CD4-positive, alpha-beta T cell (primary cell): Measurements from ENCODE around the gene SRGAP1. TPM values are rescaled to one million over a fixed set of nuclear protein-coding genes. Genes with fewer than 3 reads are reported as not detected.
"Not testable (repeated sequence)": the region's sequence is repeated elsewhere in the genome, so short reads cannot be mapped to it uniquely, and the experiment has no call there.

Experiments used
- ATAC-seq: fragments of 200-7000 bp; cut with Tn5 transposase; one replicate; pipeline ENCODE4 v1.10.0; 2022; ENCODE audit warnings: mild to moderate bottlenecking; ENCODE audit not compliant: poor library complexity
- CTCF ChIA-PET: fragments of 350-600 bp; sonication (Branson Sonifier 250); formaldehyde crosslinking; loops from one replicate; lab custom pipeline; 2021; ENCODE audit warnings: antibody characterized with exemption, inconsistent platforms; lab: Charles Lee
- POLR2A ChIA-PET: fragments of 350-600 bp; sonication (Branson Sonifier 250); formaldehyde crosslinking; loops from one replicate; lab custom pipeline; 2021; ENCODE audit warnings: antibody characterized with exemption, inconsistent platforms; lab: Charles Lee
- DNase-seq, 14 experiments: peaks; one replicate each; pipeline ENCODE4 v3.0.0-alpha.2; 2013 to 2020; ENCODE audit warnings: mixed read lengths in 2 of 14
- H3K27ac ChIP-seq, 2 donors: one replicate each; pipeline versions ENCODE4 v1.5.1 to v1.7.0; 2013; ENCODE audit warnings: low read length in 2 of 2, low read depth in 1 of 2, mild to moderate bottlenecking in 1 of 2
- H3K27me3 ChIP-seq, 2 experiments: 1 replicate in 1 of 2; 2 replicates in 1 of 2; pipeline versions ENCODE4 v1.6.1 to v1.7.0; 2013; ENCODE audit warnings: low read length in 2 of 2, control low read depth in 1 of 2, mild to moderate bottlenecking in 1 of 2, moderate library complexity in 1 of 2; ENCODE audit not compliant: insufficient read depth in 2 of 2, control insufficient read depth in 1 of 2
- H3K36me3 ChIP-seq: one replicate; pipeline ENCODE4 v1.6.1; 2013; ENCODE audit warnings: low read length, control low read depth; ENCODE audit not compliant: insufficient read depth
- H3K4me1 ChIP-seq: one replicate; pipeline ENCODE4 v1.6.1; 2013; ENCODE audit warnings: low read length, control low read depth; ENCODE audit not compliant: insufficient read depth
- H3K4me3 ChIP-seq: one replicate; pipeline ENCODE4 v1.5.1; 2013; ENCODE audit warnings: mild to moderate bottlenecking, low read length, moderate library complexity
- H3K9me3 ChIP-seq, 2 experiments: 1 replicate in 1 of 2; 2 replicates in 1 of 2; pipeline versions ENCODE4 v1.6.1 to v1.7.0; 2013; ENCODE audit warnings: low read length in 2 of 2, mild to moderate bottlenecking in 2 of 2, control low read depth in 1 of 2, moderate library complexity in 1 of 2; ENCODE audit not compliant: control insufficient read depth in 1 of 2, insufficient read depth in 1 of 2
- H3K27ac Mint-ChIP-seq: one replicate; pipeline ENCODE4 v1.8.0; 2020; ENCODE audit warnings: mixed read lengths
- H3K27me3 Mint-ChIP-seq: one replicate; pipeline ENCODE4 v1.8.0; 2021; ENCODE audit warnings: mixed read lengths
- H3K36me3 Mint-ChIP-seq: one replicate; pipeline ENCODE4 v1.8.0; 2021; ENCODE audit warnings: low read depth, mixed read lengths
- H3K4me1 Mint-ChIP-seq: one replicate; pipeline ENCODE4 v1.8.0; 2021; ENCODE audit warnings: low read depth, mixed read lengths
- H3K4me3 Mint-ChIP-seq: one replicate; pipeline ENCODE4 v1.8.0; 2020; ENCODE audit warnings: mild to moderate bottlenecking, mixed read lengths
- H3K9me3 Mint-ChIP-seq: one replicate; pipeline ENCODE4 v1.8.0; 2020; ENCODE audit warnings: mixed read lengths
- intact Hi-C, 2 experiments: fragments of 100-400 bp; cut with DNase I in 1 of 2; cut with micrococcal nuclease in 1 of 2; formaldehyde crosslinking; loops; one replicate each; pipeline versions ENCODE4 v1.15.1 to v1.9.0; 2023 to 2025; cut with DNase I, micrococcal nuclease
- total RNA-seq, 174 experiments: library from RNA in 2 of 174; stranded (reverse) in 2 of 174; gene quantifications; one replicate each; pipeline ENCODE4 v1.2.3 and lab custom pipeline; 2021 to 2026
- TF ChIP-seq, protein P1 (sequence below): fragments of 200-600 bp; IDR thresholded peaks from one replicate; pipeline ENCODE4 v1.8.0; 2022; ENCODE audit warnings: antibody characterized with exemption, mild to moderate bottlenecking

Gene SRGAP1
- total RNA-seq, 2 experiments from 2014 or later, result 0.03 TPM; not detected in 1

DNA sequence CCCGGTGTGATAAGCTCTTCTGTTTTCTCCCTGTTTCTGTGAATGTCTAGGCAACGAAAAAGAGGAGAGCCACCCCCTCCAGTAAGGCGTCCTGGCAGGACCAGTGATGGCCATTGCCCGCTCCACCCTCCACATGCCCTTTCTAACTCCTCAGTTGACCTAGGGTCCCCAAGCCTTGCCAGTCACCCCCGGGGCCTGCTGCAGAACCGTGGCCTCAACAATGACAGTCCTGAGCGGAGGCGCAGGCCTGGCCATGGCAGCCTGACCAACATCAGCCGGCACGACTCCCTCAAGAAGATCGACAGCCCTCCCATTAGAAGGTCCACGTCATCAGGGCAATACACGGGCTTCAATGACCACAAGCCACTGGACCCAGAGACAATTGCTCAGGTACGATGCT, 283.3 kb downstream of the SRGAP1 start:
- Histone ChIP-seq H3K36me3 (no peaks in the 10 kb centered on the region), H3K27me3 (no peaks in the 10 kb centered on the region), H3K4me3 (no peak overlapping the region), H3K4me1 (no peaks in the 10 kb centered on the region), H3K9me3 (no peaks in the 10 kb centered on the region), H3K27ac (no peak overlapping the region)
- intact Hi-C loops, result no loop called here
- no peak overlapping the region for H3K27ac Mint-ChIP-seq
- H3K36me3 Mint-ChIP-seq, result no peaks in the 10 kb centered on the region
- CTCF ChIA-PET, result no interaction called here
- DNase-seq (no peak), ATAC-seq (no peak)
- TF ChIP-seq, protein P1, sequence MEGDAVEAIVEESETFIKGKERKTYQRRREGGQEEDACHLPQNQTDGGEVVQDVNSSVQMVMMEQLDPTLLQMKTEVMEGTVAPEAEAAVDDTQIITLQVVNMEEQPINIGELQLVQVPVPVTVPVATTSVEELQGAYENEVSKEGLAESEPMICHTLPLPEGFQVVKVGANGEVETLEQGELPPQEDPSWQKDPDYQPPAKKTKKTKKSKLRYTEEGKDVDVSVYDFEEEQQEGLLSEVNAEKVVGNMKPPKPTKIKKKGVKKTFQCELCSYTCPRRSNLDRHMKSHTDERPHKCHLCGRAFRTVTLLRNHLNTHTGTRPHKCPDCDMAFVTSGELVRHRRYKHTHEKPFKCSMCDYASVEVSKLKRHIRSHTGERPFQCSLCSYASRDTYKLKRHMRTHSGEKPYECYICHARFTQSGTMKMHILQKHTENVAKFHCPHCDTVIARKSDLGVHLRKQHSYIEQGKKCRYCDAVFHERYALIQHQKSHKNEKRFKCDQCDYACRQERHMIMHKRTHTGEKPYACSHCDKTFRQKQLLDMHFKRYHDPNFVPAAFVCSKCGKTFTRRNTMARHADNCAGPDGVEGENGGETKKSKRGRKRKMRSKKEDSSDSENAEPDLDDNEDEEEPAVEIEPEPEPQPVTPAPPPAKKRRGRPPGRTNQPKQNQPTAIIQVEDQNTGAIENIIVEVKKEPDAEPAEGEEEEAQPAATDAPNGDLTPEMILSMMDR, result no peak
- no peak overlapping the region for H3K4me3 Mint-ChIP-seq
- peaks cover 3% of the 10 kb centered on the region for H3K9me3 Mint-ChIP-seq
- POLR2A ChIA-PET, result no interaction called here
- peaks cover 3% of the 10 kb centered on the region for H3K27me3 Mint-ChIP-seq
- H3K4me1 Mint-ChIP-seq, result no peaks in the 10 kb centered on the region

DNA sequence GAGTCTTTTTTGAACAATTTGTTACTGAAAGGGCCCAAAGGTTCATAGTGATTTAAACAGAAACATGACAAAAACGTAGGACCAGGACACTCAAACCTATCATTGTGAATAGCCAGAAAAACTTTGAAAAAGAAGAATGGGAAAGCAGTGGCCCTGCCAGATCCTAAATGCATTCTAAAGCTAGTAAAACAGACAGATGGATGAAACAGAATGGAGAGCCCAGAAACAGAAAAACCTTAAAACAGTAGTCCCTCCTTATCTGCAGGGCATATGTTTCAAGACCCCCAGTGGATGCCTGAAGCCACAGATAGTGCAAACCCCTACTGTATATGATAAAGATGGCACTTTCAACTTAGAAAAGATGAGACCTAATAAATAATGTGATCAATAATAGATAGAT, 283.9 kb downstream of the SRGAP1 start:
- ChIA-PET CTCF (no interaction called here), POLR2A (no interaction called here)
- Histone ChIP-seq H3K36me3 (no peaks in the 10 kb centered on the region), H3K27ac (no peak overlapping the region), H3K9me3 (no peaks in the 10 kb centered on the region), H3K27me3 (no peaks in the 10 kb centered on the region), H3K4me3 (no peak overlapping the region), H3K4me1 (no peaks in the 10 kb centered on the region)
- Mint-ChIP-seq H3K9me3 (peaks cover 3% of the 10 kb centered on the region), H3K27me3 (peaks cover 3% of the 10 kb centered on the region), H3K27ac (no peak overlapping the region), H3K36me3 (no peaks in the 10 kb centered on the region), H3K4me1 (no peaks in the 10 kb centered on the region), H3K4me3 (no peak overlapping the region)
- ATAC-seq, result no peak
- intact Hi-C loops, result no loop called here
- no peak for DNase-seq
- TF ChIP-seq, protein P1, result no peak

DNA sequence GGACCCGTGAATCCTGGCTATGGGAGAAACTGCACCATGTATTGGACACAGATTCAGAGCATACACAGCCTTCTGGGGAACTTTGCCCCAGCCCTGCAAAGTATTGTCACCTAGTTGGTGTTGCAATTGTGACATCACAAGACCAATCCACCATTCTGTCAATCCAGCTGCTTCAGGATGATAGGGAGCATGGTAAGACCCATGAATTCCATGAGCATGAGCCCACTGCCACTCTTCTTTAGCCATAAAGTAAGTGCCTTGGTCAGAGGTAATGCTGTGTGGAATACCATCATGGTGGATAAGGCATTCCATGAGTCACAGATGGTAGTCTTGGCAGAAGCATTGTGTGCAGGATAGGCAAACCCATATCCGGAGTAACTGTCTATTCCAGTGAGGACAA, 286.0 kb downstream of the SRGAP1 start:
- DNase-seq, H3K4me3 ChIP-seq, H3K27me3 Mint-ChIP-seq, POLR2A ChIA-PET, intact Hi-C loops, H3K9me3 Mint-ChIP-seq, H3K27ac Mint-ChIP-seq, H3K4me3 Mint-ChIP-seq, H3K9me3 ChIP-seq, H3K27me3 ChIP-seq, CTCF ChIA-PET, H3K36me3 ChIP-seq, H3K4me1 ChIP-seq, H3K27ac ChIP-seq, H3K4me1 Mint-ChIP-seq, H3K36me3 Mint-ChIP-seq, ATAC-seq: not testable (repeated sequence)

DNA sequence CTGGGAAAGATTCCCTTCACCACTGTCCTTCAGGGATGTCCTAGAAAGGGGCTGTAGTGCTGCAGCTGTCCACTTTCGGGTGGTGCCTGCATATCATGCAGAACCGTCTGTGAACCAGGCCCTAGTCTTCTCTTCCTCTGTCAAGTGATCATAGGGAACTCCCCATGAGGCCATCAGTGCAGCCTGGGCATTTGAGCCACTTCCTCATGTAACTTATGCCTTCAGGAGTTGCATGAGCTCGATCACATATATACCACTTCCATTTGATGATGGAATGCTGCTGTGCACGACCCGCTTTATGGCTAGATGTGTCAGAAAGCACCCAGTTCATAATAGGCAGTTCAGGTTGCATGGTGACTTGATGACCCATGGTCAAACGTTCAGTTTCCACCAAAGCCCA, 287.0 kb downstream of the SRGAP1 start:
- DNase-seq, H3K27ac Mint-ChIP-seq, H3K27ac ChIP-seq, CTCF ChIA-PET, H3K4me1 ChIP-seq, H3K27me3 ChIP-seq, H3K36me3 Mint-ChIP-seq, H3K4me3 Mint-ChIP-seq, ATAC-seq, POLR2A ChIA-PET, H3K27me3 Mint-ChIP-seq, H3K4me3 ChIP-seq, intact Hi-C loops, H3K9me3 ChIP-seq, H3K9me3 Mint-ChIP-seq, H3K4me1 Mint-ChIP-seq, H3K36me3 ChIP-seq: not testable (repeated sequence)

DNA sequence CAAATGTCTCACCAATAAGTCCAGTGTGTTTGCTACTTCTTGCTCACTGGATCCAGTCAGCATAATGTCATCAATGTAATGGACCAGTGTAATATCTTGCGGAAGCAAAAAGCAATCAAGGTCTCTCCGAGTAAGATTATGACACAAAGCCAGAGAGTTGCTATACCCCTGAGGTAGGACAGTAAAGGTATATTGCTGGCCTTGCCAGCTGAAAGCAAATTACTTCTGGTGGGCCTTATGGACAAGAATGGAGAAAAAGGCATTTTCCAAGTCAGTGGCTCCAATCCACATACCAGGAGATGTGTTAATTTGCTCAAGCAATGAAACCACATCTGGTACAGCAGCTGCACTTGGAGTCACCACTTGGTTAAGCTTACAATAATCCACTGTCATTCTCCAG, 288.2 kb downstream of the SRGAP1 start:
- intact Hi-C loops, POLR2A ChIA-PET: not testable (repeated sequence)

More for the DNA sequence above, 288.2 kb downstream of the SRGAP1 start:
- H3K4me1 Mint-ChIP-seq, H3K27me3 ChIP-seq, CTCF ChIA-PET, H3K4me1 ChIP-seq, H3K4me3 Mint-ChIP-seq, DNase-seq, H3K27me3 Mint-ChIP-seq, H3K4me3 ChIP-seq, H3K27ac ChIP-seq, H3K36me3 Mint-ChIP-seq, H3K36me3 ChIP-seq, H3K9me3 ChIP-seq, ATAC-seq, H3K9me3 Mint-ChIP-seq, H3K27ac Mint-ChIP-seq: not testable (repeated sequence)
